ENCODE data around the gene C16orf95.

- no peak for TF ChIP-seq POLR2AphosphoS5 (IDR thresholded peaks at IDR 0.05)
- TF ChIP-seq EZH2 (IDR thresholded peaks at IDR 0.05; ENCODE audit: borderline replicate concordance, insufficient read depth, low read length, poor library complexity, severe bottlenecking): no peak
- no peak for TF ChIP-seq CTCF (IDR thresholded peaks at IDR 0.05; ENCODE audit: poor library complexity, severe bottlenecking)
- no peak for TF ChIP-seq EP300 (conservative IDR thresholded peaks at IDR 0.05; ENCODE audit: poor library complexity, severe bottlenecking)
- no peak for TF ChIP-seq RAD21 (conservative IDR thresholded peaks at IDR 0.05)
- TF ChIP-seq, protein P1, sequence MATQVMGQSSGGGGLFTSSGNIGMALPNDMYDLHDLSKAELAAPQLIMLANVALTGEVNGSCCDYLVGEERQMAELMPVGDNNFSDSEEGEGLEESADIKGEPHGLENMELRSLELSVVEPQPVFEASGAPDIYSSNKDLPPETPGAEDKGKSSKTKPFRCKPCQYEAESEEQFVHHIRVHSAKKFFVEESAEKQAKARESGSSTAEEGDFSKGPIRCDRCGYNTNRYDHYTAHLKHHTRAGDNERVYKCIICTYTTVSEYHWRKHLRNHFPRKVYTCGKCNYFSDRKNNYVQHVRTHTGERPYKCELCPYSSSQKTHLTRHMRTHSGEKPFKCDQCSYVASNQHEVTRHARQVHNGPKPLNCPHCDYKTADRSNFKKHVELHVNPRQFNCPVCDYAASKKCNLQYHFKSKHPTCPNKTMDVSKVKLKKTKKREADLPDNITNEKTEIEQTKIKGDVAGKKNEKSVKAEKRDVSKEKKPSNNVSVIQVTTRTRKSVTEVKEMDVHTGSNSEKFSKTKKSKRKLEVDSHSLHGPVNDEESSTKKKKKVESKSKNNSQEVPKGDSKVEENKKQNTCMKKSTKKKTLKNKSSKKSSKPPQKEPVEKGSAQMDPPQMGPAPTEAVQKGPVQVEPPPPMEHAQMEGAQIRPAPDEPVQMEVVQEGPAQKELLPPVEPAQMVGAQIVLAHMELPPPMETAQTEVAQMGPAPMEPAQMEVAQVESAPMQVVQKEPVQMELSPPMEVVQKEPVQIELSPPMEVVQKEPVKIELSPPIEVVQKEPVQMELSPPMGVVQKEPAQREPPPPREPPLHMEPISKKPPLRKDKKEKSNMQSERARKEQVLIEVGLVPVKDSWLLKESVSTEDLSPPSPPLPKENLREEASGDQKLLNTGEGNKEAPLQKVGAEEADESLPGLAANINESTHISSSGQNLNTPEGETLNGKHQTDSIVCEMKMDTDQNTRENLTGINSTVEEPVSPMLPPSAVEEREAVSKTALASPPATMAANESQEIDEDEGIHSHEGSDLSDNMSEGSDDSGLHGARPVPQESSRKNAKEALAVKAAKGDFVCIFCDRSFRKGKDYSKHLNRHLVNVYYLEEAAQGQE (IDR thresholded peaks at IDR 0.05; ENCODE audit: borderline replicate concordance): no peak
- no peak for TF ChIP-seq TAF1 (IDR thresholded peaks at IDR 0.05; ENCODE audit: low read depth)
Observed at GRCh38 chr16:87306516-87306915, 10.7 kb downstream of the C16orf95 start.

Measured in neural cell (in vitro differentiated cells).